Activated naive CD8-positive, alpha-beta T cell treated with anti-CD3 and anti-CD28 coated beads for 36 hours (primary cell): Measurements from ENCODE around the gene DTHD1. TPM values are rescaled to one million over a fixed set of nuclear protein-coding genes. Genes with fewer than 3 reads are reported as not detected.
A peak's percentile ranks its signal among the peaks of the same experiment; 100 is the strongest.

Experiments used
- DNase-seq: peaks from one replicate; pipeline ENCODE4 v3.0.0; 2021
- H3K27ac Mint-ChIP-seq: one replicate; pipeline ENCODE4 v1.8.0; 2022; ENCODE audit warnings: mild to moderate bottlenecking, moderate library complexity, mixed read lengths
- H3K27me3 Mint-ChIP-seq: one replicate; pipeline ENCODE4 v1.8.0; 2022; ENCODE audit warnings: mild to moderate bottlenecking, mixed read lengths
- H3K36me3 Mint-ChIP-seq: one replicate; pipeline ENCODE4 v1.8.0; 2021; ENCODE audit warnings: mild to moderate bottlenecking, mixed read lengths
- H3K4me1 Mint-ChIP-seq: one replicate; pipeline ENCODE4 v1.8.0; 2021; ENCODE audit warnings: mixed read lengths
- H3K4me3 Mint-ChIP-seq: one replicate; pipeline ENCODE4 v1.8.0; 2022; ENCODE audit warnings: mild to moderate bottlenecking, moderate library complexity, mixed read lengths
- H3K9me3 Mint-ChIP-seq: one replicate; pipeline ENCODE4 v1.8.0; 2022; ENCODE audit warnings: mixed read lengths
- total RNA-seq, 2 experiments: library from RNA; stranded (reverse); gene quantifications; one replicate each; pipeline ENCODE4 v1.2.3, GENCODE V29; 2021

The DTHD1 gene
- total RNA-seq, 2 experiments from 2014 or later, result 0.08 to 0.12 TPM

DNA sequence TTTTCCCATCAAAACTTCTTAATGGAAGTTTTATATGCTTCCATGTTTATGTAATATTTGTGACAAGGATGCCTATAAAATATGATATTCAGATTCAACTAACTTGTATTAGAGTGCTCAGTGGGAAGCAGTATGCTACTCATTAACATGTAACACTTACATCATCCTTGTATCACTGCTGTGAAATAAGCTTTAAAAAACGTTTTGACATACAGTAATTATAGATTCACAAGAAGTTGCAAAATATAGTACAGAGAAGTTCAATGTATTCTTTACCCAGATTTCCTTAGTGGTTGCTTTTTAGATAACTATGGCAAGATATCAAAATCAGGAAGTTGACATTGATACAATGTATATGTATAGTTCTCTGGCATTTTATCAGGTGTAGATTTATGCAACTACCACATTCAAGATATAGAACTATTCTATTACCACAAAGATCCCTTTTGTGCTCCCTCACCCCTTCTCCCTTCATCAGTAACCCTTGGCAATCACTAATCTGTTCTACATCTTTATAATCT, 56.3 kb downstream of the DTHD1 start:
- H3K36me3 Mint-ChIP-seq, result no peaks in the 10 kb centered on the region
- no peaks in the 10 kb centered on the region for H3K27me3 Mint-ChIP-seq
- H3K9me3 Mint-ChIP-seq, result no peaks in the 10 kb centered on the region
- no peak for DNase-seq
- peaks cover 9% of the 10 kb centered on the region for H3K4me1 Mint-ChIP-seq
- H3K4me3 Mint-ChIP-seq, result no peak overlapping the region
- no peak overlapping the region for H3K27ac Mint-ChIP-seq

DNA sequence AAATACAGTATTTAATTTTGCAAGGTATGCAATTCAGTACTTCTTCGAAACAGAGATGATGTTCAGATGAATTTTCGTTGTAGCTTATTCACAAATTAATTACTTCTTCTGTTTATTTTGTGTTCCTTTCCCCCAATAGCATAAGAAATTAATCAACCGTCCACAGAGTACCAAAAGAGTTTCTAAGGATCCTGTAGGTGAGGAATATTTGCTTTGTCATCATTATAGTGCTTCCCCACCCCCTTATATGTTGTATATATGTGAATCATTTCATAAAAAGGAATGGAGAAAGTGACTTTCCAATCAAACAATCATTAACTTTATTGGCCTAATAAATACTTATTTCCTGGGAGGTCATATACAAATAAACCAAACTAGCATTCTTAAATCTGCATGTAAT, 57.6 kb downstream of the DTHD1 start:
- H3K27me3 Mint-ChIP-seq, result no peaks in the 10 kb centered on the region
- H3K9me3 Mint-ChIP-seq, result no peaks in the 10 kb centered on the region
- H3K27ac Mint-ChIP-seq, result no peak overlapping the region
- peaks cover 2% of the 10 kb centered on the region for H3K4me1 Mint-ChIP-seq
- no peaks in the 10 kb centered on the region for H3K36me3 Mint-ChIP-seq
- no peak overlapping the region for H3K4me3 Mint-ChIP-seq
- no peak for DNase-seq

DNA sequence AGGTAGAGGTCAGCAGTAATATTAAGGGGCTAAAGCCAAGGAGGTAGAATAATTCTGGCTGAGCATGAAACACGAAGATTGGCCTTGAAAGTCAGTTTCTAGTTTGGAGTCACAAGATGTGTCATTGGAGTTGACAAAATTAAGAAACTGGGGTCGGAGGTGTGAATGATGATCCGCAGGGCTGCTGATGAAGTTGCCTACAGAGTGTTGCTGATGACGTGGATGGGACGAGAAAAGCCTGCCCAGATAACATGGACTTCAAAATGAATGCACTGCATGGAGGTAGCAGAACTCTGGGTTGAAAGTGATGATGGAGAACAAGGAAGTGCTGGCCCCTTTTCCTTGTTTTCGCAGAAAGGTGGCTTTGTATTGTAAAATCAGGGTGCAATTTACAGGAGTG, 60.5 kb downstream of the DTHD1 start:
- Mint-ChIP-seq H3K9me3 (no peaks in the 10 kb centered on the region), H3K27ac (no peak overlapping the region), H3K27me3 (no peaks in the 10 kb centered on the region), H3K4me3 (no peak overlapping the region), H3K4me1 (peaks cover 2% of the 10 kb centered on the region), H3K36me3 (no peaks in the 10 kb centered on the region)
- no peak for DNase-seq

DNA sequence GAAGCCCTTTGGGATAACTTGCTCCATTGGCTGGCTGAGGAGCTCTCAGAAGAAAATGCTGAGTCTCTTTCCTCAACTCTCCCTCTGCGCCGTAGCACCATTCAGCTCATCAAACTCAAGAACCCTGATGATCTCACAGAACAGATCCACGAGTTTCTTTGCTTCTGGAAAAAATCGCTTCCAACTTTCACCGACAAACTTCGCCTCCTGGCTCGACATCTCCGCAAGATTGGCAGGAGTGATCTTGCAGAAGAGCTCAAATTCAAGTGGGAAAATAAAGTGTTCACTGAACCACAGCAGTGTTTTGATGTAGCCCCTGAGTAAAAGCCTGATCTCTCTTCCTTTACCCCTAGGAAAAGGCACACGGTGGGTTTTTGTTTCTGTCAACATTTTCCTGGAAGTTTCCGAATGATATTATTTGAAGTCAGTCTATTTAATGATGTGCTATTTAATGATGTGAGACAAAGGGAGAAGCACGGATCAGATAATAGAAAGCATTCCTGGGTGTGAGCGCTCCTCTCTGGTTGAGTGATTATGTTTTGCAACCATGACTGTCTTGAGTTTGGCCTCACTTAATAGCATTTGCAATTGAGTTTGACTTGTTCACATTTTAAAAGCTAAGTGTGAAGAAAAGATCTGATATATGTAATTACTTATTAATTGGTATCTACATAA, 62.2 kb downstream of the DTHD1 start:
- DNase-seq, result no peak
- H3K36me3 Mint-ChIP-seq, result no peaks in the 10 kb centered on the region
- no peaks in the 10 kb centered on the region for H3K9me3 Mint-ChIP-seq
- H3K27ac Mint-ChIP-seq, result no peak overlapping the region
- peaks cover 6% of the 10 kb centered on the region for H3K4me1 Mint-ChIP-seq
- no peak overlapping the region for H3K4me3 Mint-ChIP-seq
- no peaks in the 10 kb centered on the region for H3K27me3 Mint-ChIP-seq

DNA sequence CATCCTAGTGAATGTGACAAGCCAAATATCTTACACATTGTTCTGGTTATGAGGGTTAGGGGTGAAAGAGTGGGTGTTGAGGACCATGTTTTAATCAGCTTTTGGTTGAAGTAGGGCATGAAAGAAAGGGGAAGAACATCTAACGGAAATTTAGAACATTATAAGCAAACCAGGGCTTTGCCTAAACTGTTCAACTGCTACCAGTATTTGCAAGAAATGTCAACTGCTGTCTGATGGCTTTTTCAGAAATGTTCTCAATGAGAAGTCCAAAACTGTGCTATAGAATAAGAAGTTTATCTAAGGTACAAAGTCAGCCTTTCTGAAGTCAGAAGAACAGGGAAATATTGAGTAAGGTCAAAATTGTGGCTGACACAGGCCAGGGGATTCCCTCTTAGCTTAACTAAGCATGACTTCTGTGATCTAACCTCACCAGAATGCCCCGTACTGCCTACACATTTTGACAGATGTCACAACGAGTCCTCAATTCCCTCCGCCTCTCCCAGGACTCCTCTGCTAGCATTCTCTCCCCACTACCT, 67.1 kb downstream of the DTHD1 start:
- Mint-ChIP-seq H3K9me3 (no peaks in the 10 kb centered on the region), H3K4me3 (no peak overlapping the region), H3K4me1 (peaks cover 33% of the 10 kb centered on the region), H3K27ac (peak overlapping the region; percentile 83), H3K27me3 (no peaks in the 10 kb centered on the region), H3K36me3 (no peaks in the 10 kb centered on the region)
- peak; percentile 46 for DNase-seq

DNA sequence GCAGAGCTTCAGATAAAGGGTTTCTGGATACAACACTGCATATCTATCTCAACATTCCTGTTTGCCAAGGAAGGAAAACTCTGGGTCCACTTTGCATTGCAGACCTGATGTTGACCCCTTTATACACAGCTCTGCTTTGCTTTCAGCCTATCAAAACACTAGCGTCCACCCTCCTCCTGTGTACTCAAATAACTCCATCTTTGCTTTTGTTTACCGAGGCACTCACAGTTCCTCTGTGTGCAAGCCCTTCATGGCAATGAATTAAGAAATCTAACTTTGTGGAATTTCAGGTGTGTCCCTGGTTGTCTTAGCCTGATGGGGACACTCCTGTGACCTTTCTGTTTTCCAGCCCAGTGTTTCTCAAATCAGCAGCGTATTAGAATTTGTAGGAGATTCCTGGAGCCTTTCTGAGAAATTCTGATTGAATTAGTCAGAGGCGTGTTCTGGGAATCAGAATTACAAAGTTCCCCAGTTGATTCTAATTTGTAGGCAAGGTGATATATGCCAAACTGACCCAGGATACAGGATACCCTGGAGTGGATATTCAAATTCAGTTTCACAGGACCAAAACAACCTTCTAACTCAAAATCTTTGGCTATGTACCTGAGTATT, 68.6 kb downstream of the DTHD1 start:
- no peak overlapping the region for H3K4me3 Mint-ChIP-seq
- no peak for DNase-seq
- H3K36me3 Mint-ChIP-seq, result no peaks in the 10 kb centered on the region
- H3K27ac Mint-ChIP-seq, result peak overlapping the region; percentile 14
- H3K9me3 Mint-ChIP-seq, result no peaks in the 10 kb centered on the region
- H3K4me1 Mint-ChIP-seq, result peaks cover 33% of the 10 kb centered on the region
- no peaks in the 10 kb centered on the region for H3K27me3 Mint-ChIP-seq

DNA sequence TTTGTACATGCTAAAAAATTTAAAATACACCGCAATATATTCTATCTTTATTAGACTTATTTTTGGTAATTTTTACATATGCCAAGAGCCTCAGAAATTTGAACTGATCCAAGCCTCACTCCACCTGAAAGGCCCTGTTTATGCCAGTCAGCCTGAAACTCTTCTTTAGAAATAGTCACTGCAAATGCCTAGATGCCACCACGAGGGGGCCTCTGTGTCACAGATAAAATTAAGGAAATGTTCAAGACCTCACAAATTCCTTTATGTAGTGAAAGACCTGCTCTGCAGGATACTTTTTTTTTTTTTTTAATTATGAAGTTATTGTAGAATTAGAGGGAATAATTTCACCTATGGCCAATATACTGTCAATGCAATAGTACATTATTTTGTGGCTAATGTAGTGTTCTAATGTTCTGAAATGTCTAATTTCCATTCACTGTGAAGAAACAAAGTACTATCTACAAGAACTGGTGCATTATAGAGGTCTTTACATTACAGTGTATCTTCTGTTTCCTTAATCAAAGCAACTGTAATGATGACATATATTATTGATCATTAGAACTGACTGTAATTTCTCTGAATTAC, 69.8 kb downstream of the DTHD1 start:
- Mint-ChIP-seq H3K9me3 (no peaks in the 10 kb centered on the region), H3K27ac (no peak overlapping the region), H3K4me1 (peaks cover 33% of the 10 kb centered on the region), H3K4me3 (no peak overlapping the region), H3K27me3 (no peaks in the 10 kb centered on the region), H3K36me3 (no peaks in the 10 kb centered on the region)
- peak; percentile 64 for DNase-seq

DNA sequence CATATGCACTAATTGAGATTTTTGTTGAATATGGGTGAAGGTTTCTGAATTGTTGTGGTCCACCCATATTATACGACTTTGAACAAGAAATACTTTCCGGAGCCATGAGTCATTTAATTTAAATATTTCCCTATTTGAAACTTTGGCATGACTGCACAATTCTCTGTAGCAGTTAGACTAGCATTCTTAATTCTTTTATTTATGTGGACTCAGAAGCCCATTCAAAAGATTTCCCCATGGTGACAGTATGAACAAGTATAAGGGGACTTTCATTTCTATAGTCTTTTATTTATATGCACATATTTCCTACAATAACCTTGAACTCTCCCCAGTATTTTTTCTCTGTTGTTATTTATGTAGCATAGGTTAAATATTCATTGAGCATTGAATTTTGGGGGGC, 72.6 kb downstream of the DTHD1 start:
- peaks cover 23% of the 10 kb centered on the region for H3K4me1 Mint-ChIP-seq
- H3K36me3 Mint-ChIP-seq, result no peaks in the 10 kb centered on the region
- no peak overlapping the region for H3K27ac Mint-ChIP-seq
- H3K4me3 Mint-ChIP-seq, result no peak overlapping the region
- no peaks in the 10 kb centered on the region for H3K27me3 Mint-ChIP-seq
- no peaks in the 10 kb centered on the region for H3K9me3 Mint-ChIP-seq
- DNase-seq, result no peak

DNA sequence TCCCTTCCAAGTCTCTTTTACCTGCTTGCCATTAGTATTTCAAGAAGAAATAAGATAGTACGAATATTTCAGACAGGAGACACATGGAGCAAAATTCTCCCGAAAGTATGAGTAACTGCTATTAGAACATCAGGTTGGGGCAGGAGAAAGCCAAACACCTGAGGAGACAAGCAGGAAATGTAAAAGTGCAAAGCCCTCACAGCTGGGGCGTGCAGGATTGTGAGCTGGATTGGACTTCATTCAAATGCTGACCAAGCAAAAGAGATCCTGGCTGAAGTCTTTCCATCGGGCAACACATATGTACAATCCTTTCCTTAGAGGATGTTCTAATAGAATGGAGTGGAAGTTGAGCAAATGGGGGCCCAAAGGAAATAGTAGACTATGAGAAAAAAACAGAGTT, 76.8 kb downstream of the DTHD1 start:
- no peak overlapping the region for H3K27ac Mint-ChIP-seq
- no peak for DNase-seq
- H3K4me3 Mint-ChIP-seq, result no peak overlapping the region
- H3K9me3 Mint-ChIP-seq, result no peaks in the 10 kb centered on the region
- no peaks in the 10 kb centered on the region for H3K27me3 Mint-ChIP-seq
- H3K36me3 Mint-ChIP-seq, result no peaks in the 10 kb centered on the region
- no peaks in the 10 kb centered on the region for H3K4me1 Mint-ChIP-seq

DNA sequence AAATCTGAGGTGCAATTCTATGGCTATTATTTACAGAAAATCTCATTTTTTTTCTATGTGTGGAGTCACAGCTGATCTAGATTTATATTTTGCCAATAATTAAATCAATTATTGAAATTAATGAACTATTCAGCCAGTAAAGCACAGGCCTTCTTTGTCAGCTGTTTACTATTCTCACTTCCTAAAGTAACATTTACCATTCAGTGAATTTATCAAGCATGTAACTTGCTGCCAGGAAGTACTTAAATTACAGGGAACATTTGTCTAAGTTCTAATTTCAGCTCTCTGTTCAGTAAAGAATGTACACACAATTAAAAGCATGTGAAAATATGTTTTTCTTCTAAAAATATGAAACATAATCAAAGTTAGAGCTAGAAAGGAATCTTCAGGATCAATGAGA, 79.3 kb downstream of the DTHD1 start:
- no peak overlapping the region for H3K4me3 Mint-ChIP-seq
- no peak for DNase-seq
- no peaks in the 10 kb centered on the region for H3K36me3 Mint-ChIP-seq
- H3K9me3 Mint-ChIP-seq, result no peaks in the 10 kb centered on the region
- H3K27ac Mint-ChIP-seq, result no peak overlapping the region
- no peaks in the 10 kb centered on the region for H3K4me1 Mint-ChIP-seq
- H3K27me3 Mint-ChIP-seq, result no peaks in the 10 kb centered on the region

DNA sequence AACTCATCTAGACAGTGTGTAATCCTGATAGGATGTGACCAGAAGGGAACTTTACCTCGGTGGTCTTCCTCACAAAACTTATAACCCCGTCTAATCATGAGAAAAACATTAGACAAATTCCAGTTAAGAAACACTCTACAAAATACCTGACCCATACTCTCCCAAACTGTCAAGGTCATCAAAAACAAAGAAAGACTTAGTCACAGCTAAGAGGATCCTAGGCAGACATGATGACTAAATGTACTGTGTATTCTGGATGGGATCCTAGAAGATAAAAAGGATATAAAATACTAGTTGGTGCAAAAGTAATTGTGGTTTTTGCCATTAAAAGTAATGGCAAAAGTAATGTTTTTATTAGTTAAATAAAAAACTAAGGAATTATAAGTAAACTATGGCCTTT, 81.6 kb downstream of the DTHD1 start:
- Mint-ChIP-seq H3K27me3 (no peaks in the 10 kb centered on the region), H3K9me3 (no peaks in the 10 kb centered on the region), H3K27ac (no peak overlapping the region), H3K4me3 (no peak overlapping the region), H3K4me1 (no peaks in the 10 kb centered on the region), H3K36me3 (no peaks in the 10 kb centered on the region)
- DNase-seq, result no peak

DNA sequence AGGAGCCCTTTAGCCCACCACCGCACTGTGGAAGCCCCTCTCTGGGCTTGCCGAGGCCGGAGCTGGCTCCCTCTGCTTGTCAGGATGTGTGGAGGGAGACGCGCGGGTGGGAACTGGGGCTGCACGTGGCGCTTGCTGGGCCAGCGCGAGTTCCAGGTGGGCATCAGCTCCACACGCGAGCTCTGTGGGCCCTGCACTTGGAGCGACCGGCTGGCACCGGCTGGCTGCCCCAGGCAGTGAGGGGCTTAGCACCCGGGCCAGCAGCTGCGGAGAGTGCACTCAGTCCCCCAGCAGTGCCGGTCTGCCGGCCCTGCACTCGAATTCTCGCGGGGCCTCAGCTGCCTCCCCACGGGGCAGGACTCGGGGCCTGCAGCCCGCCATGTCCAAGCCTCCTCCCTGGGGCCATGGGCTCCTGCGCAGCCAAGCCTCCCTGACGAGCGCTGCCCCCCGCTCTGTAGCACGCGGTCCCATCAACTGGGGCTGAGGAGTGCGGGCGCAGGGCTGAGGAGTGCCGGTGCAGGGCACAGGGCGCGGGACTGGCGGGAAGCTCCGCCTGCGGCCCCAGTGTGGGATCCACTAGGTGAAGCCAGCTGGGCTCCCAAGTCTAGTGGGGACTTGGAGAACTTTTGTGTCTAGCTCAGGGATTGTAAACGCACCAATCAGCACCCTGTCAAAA, 93.6 kb downstream of the DTHD1 start:
- H3K36me3 Mint-ChIP-seq, result no peaks in the 10 kb centered on the region
- H3K9me3 Mint-ChIP-seq, result peaks cover 14% of the 10 kb centered on the region
- no peak for DNase-seq
- no peak overlapping the region for H3K27ac Mint-ChIP-seq
- no peak overlapping the region for H3K4me3 Mint-ChIP-seq
- H3K4me1 Mint-ChIP-seq, result no peaks in the 10 kb centered on the region
- no peaks in the 10 kb centered on the region for H3K27me3 Mint-ChIP-seq

DNA sequence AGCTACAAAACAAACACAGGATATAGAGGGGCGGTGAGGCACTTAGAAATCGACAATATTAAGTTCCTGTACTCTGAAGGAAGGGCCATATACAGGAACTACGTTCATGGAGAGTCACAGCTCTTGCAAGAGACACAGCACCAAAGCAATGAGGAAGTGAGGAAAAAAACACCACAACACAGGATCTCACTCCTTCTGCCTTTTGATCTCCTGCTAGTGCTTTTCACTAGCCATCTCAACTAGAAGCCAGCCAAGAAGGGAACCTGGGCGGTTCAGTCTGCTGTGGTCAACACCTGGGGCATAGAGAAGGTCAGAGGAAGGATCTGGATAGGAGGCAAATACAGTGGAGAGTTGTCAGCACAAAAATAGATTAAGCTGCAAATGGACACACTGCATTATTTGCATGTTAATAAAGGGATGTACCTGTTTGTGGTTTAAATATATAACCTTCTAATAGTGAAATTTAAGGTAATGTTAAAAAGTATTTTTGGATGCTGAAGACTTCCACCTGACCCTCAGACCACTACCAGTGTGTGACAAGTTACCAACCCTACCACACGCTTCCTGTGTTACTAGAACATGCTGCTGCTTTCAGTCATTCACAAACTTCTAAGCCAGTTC, 104.6 kb downstream of the DTHD1 start:
- no peaks in the 10 kb centered on the region for H3K36me3 Mint-ChIP-seq
- H3K9me3 Mint-ChIP-seq, result no peaks in the 10 kb centered on the region

DNA sequence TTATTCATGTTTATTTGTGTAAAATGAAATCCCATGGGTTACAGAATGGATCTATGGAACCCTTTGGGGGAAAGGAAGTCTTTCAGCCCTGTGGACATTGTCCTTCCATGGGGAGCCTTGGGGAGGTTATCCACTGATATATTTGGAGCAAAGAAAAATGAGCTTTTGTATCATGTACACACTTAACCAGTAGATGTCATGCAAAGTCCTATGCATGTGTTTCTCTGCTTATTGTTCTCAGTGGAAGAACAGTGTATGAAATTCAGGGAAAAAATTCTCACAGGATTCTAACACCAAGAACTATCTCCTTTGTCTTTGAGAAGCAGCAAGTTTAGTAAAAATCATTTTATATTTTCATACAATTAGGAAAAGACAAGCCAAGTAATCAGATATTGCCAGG, 105.3 kb downstream of the DTHD1 start:
- no peaks in the 10 kb centered on the region for H3K9me3 Mint-ChIP-seq
- peaks cover 14% of the 10 kb centered on the region for H3K4me1 Mint-ChIP-seq
- no peaks in the 10 kb centered on the region for H3K27me3 Mint-ChIP-seq
- DNase-seq, result no peak
- H3K27ac Mint-ChIP-seq, result peak overlapping the region; percentile 78
- no peak overlapping the region for H3K4me3 Mint-ChIP-seq
- no peaks in the 10 kb centered on the region for H3K36me3 Mint-ChIP-seq

More for the DNA sequence above, 104.6 kb downstream of the DTHD1 start:
- Mint-ChIP-seq H3K4me1 (peaks cover 14% of the 10 kb centered on the region), H3K27ac (peak overlapping the region; percentile 78), H3K27me3 (no peaks in the 10 kb centered on the region), H3K4me3 (no peak overlapping the region)
- DNase-seq, result peak; percentile 25

DNA sequence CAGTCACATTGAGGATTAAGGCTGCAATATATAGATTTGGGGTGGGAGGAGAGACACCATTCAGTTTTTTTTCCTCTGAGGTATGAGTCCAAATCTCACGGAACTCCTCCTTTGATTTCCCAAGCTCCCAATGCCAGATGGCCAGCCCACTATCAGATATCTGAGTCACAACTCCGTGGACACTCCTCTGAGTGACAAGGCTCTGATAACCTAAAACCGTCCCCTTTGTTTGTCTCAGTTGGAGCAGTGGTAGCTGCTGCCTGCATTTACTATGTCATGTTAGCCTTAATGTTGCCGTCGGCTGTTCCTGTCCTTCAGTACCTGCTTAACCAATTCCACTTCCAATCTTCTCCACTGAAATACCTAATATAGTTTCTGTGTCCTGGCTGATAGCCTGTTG, 107.3 kb downstream of the DTHD1 start:
- H3K36me3 Mint-ChIP-seq, result no peaks in the 10 kb centered on the region
- peaks cover 22% of the 10 kb centered on the region for H3K4me1 Mint-ChIP-seq
- H3K27ac Mint-ChIP-seq, result no peak overlapping the region
- no peaks in the 10 kb centered on the region for H3K27me3 Mint-ChIP-seq
- H3K4me3 Mint-ChIP-seq, result no peak overlapping the region
- DNase-seq, result no peak
- no peaks in the 10 kb centered on the region for H3K9me3 Mint-ChIP-seq
